ENCODE measurements around the gene RHBG.
A peak's percentile ranks its signal among the peaks of the same experiment; 100 is the strongest.
"Not testable (repeated sequence)": the region's sequence is repeated elsewhere in the genome, so short reads cannot be mapped to it uniquely, and the experiment has no call there.

Gene RHBG

GRCh38 chr1:156368889-156369684 is at the start of gene RHBG:
RHBG (plus strand) TSS chr1:156369211; CDS start chr1:156369250, 39 bp downstream.
- FAIRE-seq, result no peak

GRCh38 chr1:156319664-156320063 is 49.3 kb upstream of the RHBG start:
- no peak for FAIRE-seq

- FAIRE-seq, result no peak
Measured at GRCh38 chr1:156320560-156320959, 48.5 kb upstream of the RHBG start.

GRCh38 chr1:156323179-156323578 is 45.8 kb upstream of the RHBG start:
- not testable (repeated sequence) for FAIRE-seq

GRCh38 chr1:156336242-156336641 is 32.8 kb upstream of the RHBG start:
- FAIRE-seq, result no peak

- FAIRE-seq, result no peak
Measured at GRCh38 chr1:156337052-156337887, 31.7 kb upstream of the RHBG start.

- FAIRE-seq, result no peak
Measured at GRCh38 chr1:156337888-156338179, 31.2 kb upstream of the RHBG start.

GRCh38 chr1:156338180-156338976 is 30.6 kb upstream of the RHBG start, which contains the start of the genes CCT3 and TSACC:
CCT3 (minus strand) TSS chr1:156338292; CDS start chr1:156338184, 108 bp downstream.
TSACC (plus strand) TSS chr1:156338526; CDS start chr1:156339758, 1,232 bp downstream.
- FAIRE-seq, result peak; percentile 94

- FAIRE-seq, result no peak
Measured at GRCh38 chr1:156342166-156342955, 26.6 kb upstream of the RHBG start.

GRCh38 chr1:156344409-156344808 is 24.6 kb upstream of the RHBG start:
- no peak for FAIRE-seq

GRCh38 chr1:156346035-156346434 is 23.0 kb upstream of the RHBG start:
- not testable (repeated sequence) for FAIRE-seq

GRCh38 chr1:156346636-156347035 is 22.4 kb upstream of the RHBG start:
- FAIRE-seq, result no peak

GRCh38 chr1:156347331-156347730 is 21.7 kb upstream of the RHBG start:
- no peak for FAIRE-seq

GRCh38 chr1:156352481-156352880 is 16.5 kb upstream of the RHBG start:
- not testable (repeated sequence) for FAIRE-seq

GRCh38 chr1:156356262-156356874 is 12.6 kb upstream of the RHBG start:
- no peak for FAIRE-seq

- FAIRE-seq, result no peak
Measured at GRCh38 chr1:156356875-156357534, 12.0 kb upstream of the RHBG start.

GRCh38 chr1:156357977-156358376 is 11.0 kb upstream of the RHBG start:
- no peak for FAIRE-seq

GRCh38 chr1:156358641-156359040 is 10.4 kb upstream of the RHBG start:
- no peak for FAIRE-seq

- no peak for FAIRE-seq
Measured at GRCh38 chr1:156359249-156359648, 9.8 kb upstream of the RHBG start.

GRCh38 chr1:156359973-156360372 is 9.0 kb upstream of the RHBG start:
- FAIRE-seq, result no peak

GRCh38 chr1:156360534-156360933 is 8.5 kb upstream of the RHBG start:
- FAIRE-seq, result no peak

Data from endometrium (tissue), 2 donors.